Esophagus muscularis mucosa (tissue), 4 donors: Measurements from ENCODE around the gene CYYR1.

Source experiments
- EP300 ChIP-seq: sonication (generic); formaldehyde crosslinking; IDR thresholded peaks from one replicate; pipeline ENCODE4 v1.6.1; 2017; ENCODE audit warnings: antibody characterized with exemption
- POLR2A ChIP-seq: fragments of 450-650 bp; IDR thresholded peaks from one replicate; pipeline ENCODE4 v1.6.1; 2017; ENCODE audit warnings: antibody characterized with exemption, moderate library complexity, mild to moderate bottlenecking, low read depth
- POLR2AphosphoS5 ChIP-seq, 2 donors: sonication (generic); formaldehyde crosslinking; IDR thresholded peaks; one replicate each; pipeline ENCODE4 v1.6.1; 2017; ENCODE audit warnings: antibody characterized with exemption in 2 of 2
- TF ChIP-seq, protein P1 (sequence below), 3 experiments: fragments of 200-600 bp in 2 of 3; fragments of 450-650 bp in 1 of 3; sonication (generic) in 2 of 3; IDR thresholded peaks; one replicate each; pipeline ENCODE4 v1.5.1; 2017 to 2019; ENCODE audit warnings: antibody characterized with exemption in 3 of 3, mild to moderate bottlenecking in 2 of 3, moderate library complexity in 1 of 3

DNA sequence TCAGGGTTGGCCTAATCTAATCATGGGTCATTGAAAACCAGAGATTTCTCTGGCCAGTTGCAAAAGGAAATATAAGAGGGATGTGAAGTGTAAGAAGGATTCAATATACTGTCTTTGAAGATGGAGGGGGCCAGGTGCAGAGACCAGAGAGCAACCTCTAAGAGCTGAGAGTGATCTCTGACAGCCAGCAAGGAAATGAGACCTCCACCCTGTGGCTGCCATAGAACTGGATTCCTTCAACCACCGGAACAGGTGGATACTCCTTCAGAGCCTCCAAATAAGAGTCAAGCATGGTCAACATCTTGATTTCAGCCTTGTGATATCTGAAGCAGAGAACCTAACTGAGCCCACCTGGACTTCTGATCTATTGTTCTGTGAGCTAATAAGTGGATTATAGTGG is 128.4 kb downstream of the CYYR1 start:
- TF ChIP-seq, protein P1, sequence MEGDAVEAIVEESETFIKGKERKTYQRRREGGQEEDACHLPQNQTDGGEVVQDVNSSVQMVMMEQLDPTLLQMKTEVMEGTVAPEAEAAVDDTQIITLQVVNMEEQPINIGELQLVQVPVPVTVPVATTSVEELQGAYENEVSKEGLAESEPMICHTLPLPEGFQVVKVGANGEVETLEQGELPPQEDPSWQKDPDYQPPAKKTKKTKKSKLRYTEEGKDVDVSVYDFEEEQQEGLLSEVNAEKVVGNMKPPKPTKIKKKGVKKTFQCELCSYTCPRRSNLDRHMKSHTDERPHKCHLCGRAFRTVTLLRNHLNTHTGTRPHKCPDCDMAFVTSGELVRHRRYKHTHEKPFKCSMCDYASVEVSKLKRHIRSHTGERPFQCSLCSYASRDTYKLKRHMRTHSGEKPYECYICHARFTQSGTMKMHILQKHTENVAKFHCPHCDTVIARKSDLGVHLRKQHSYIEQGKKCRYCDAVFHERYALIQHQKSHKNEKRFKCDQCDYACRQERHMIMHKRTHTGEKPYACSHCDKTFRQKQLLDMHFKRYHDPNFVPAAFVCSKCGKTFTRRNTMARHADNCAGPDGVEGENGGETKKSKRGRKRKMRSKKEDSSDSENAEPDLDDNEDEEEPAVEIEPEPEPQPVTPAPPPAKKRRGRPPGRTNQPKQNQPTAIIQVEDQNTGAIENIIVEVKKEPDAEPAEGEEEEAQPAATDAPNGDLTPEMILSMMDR (IDR thresholded peaks at IDR 0.05), result no peak
- TF ChIP-seq POLR2AphosphoS5 (IDR thresholded peaks at IDR 0.05) (no peak), EP300 (no peak), POLR2A (no peak)
